Activated CD8-positive, alpha-beta T cell treated with anti-CD3 and anti-CD28 coated beads, Interleukin-2, amount 10 ng/mL, durations not matched to agents 7 days and 5 days (primary cell): ENCODE measurements around the gene TMEM80. TPM values are rescaled to one million over a fixed set of nuclear protein-coding genes. Genes with fewer than 3 reads are reported as not detected.
"Not testable (repeated sequence)": the region's sequence is repeated elsewhere in the genome, so short reads cannot be mapped to it uniquely, and the experiment has no call there.

ENCODE experiments used
- ATAC-seq: fragments of 150-1000 bp; cut with Tn5 transposase; one replicate; pipeline ENCODE4 v1.10.0; 2021; ENCODE audit warnings: moderate library complexity
- CTCF ChIA-PET: fragments of 350-600 bp; sonication (Branson Sonifier 250); formaldehyde crosslinking; loops from one replicate; lab custom pipeline; 2021; ENCODE audit warnings: antibody characterized with exemption; lab: Charles Lee
- POLR2A ChIA-PET: fragments of 350-600 bp; sonication (Branson Sonifier 250); formaldehyde crosslinking; loops from one replicate; lab custom pipeline; 2021; ENCODE audit warnings: antibody characterized with exemption; lab: Charles Lee
- DNase-seq: peaks from one replicate; pipeline ENCODE4 v3.0.0-alpha.2; 2020
- H3K27ac Mint-ChIP-seq: one replicate; pipeline ENCODE4 v1.8.0; 2021; ENCODE audit warnings: mild to moderate bottlenecking, mixed read lengths
- H3K27me3 Mint-ChIP-seq: one replicate; pipeline ENCODE4 v1.8.0; 2021; ENCODE audit warnings: low read depth, mixed read lengths
- H3K36me3 Mint-ChIP-seq: one replicate; pipeline ENCODE4 v1.8.0; 2021; ENCODE audit warnings: low read depth, mixed read lengths
- H3K4me1 Mint-ChIP-seq: one replicate; pipeline ENCODE4 v1.8.0; 2021; ENCODE audit warnings: low read depth, mixed read lengths
- H3K4me3 Mint-ChIP-seq: one replicate; pipeline ENCODE4 v1.8.0; 2021; ENCODE audit warnings: mild to moderate bottlenecking, mixed read lengths
- H3K9me3 Mint-ChIP-seq: one replicate; pipeline ENCODE4 v1.8.0; 2022; ENCODE audit warnings: mixed read lengths; ENCODE audit not compliant: insufficient read depth
- total RNA-seq, 2 experiments: library from RNA; stranded (reverse); gene quantifications; one replicate each; pipeline ENCODE4 v1.2.3, GENCODE V29; 2021

The TMEM80 gene
- 10 to 100 TPM; 27.1 to 29.8 TPM for total RNA-seq

- Mint-ChIP-seq H3K9me3 (no peaks in the 10 kb centered on the region), H3K36me3 (peaks cover 14% of the 10 kb centered on the region), H3K4me3 (peak within 1 kb of the TSS; percentile 89), H3K27ac (peak within 1 kb of the TSS; percentile 96), H3K4me1 (peaks cover 59% of the 10 kb centered on the region), H3K27me3 (no peaks in the 10 kb centered on the region)
- peak; percentile 99 for DNase-seq
- ChIA-PET POLR2A (interaction anchor here (0.6 to 3.4 kb wide), 11 partner anchors 13 to 488 kb away, joined by 3 to 24 read pairs (median 3); partner anchors contain the start of genes BET1L, IRF7, PHRF1 and RIC8A), CTCF (interaction anchor here (0.6 to 5.3 kb wide), 6 partner anchors 13 to 197 kb away, joined by 3 to 51 read pairs (median 6); no protein-coding TSS in a partner anchor)
- ATAC-seq: peak; percentile 81
These were observed at the start of gene TMEM80 for GRCh38 chr11:695538-696248. TMEM80 (plus strand) TSS chr11:695816; CDS start chr11:695828, 12 bp downstream.

GRCh38 chr11:646214-646613, 49.4 kb upstream of the TMEM80 start:
- Mint-ChIP-seq H3K36me3 (peaks cover 8% of the 10 kb centered on the region), H3K27ac (no peak overlapping the region), H3K9me3 (no peaks in the 10 kb centered on the region), H3K4me3 (no peak overlapping the region), H3K4me1 (peaks cover 2% of the 10 kb centered on the region), H3K27me3 (no peaks in the 10 kb centered on the region)
- ChIA-PET POLR2A (no interaction called here), CTCF (interaction anchor here (1.5 kb wide), 1 partner anchor 80 kb away, joined by 4 read pairs; no protein-coding TSS in a partner anchor)
- no peak for DNase-seq
- ATAC-seq: no peak

GRCh38 chr11:647672-648158, 47.9 kb upstream of the TMEM80 start:
- POLR2A ChIA-PET, CTCF ChIA-PET, H3K9me3 Mint-ChIP-seq, H3K4me1 Mint-ChIP-seq, ATAC-seq, H3K27me3 Mint-ChIP-seq, DNase-seq, H3K4me3 Mint-ChIP-seq, H3K27ac Mint-ChIP-seq: not testable (repeated sequence)
- peaks cover 12% of the 10 kb centered on the region for H3K36me3 Mint-ChIP-seq

GRCh38 chr11:650482-650881, 45.1 kb upstream of the TMEM80 start:
- CTCF ChIA-PET: no interaction called here
- H3K4me3 Mint-ChIP-seq: no peak overlapping the region
- POLR2A ChIA-PET: interaction anchor here (0.6 kb wide), 1 partner anchor 73 kb away, joined by 3 read pairs; no protein-coding TSS in a partner anchor

GRCh38 chr11:653136-653535, 42.5 kb upstream of the TMEM80 start:
- POLR2A ChIA-PET, ATAC-seq, H3K36me3 Mint-ChIP-seq, H3K4me3 Mint-ChIP-seq, CTCF ChIA-PET, H3K27ac Mint-ChIP-seq, H3K4me1 Mint-ChIP-seq, H3K27me3 Mint-ChIP-seq, DNase-seq, H3K9me3 Mint-ChIP-seq: not testable (repeated sequence)

More at GRCh38 chr11:650482-650881, 45.1 kb upstream of the TMEM80 start:
- H3K36me3 Mint-ChIP-seq: peaks cover 14% of the 10 kb centered on the region
- ATAC-seq (no peak), DNase-seq (no peak)
- H3K27me3 Mint-ChIP-seq: no peaks in the 10 kb centered on the region
- H3K9me3 Mint-ChIP-seq: no peaks in the 10 kb centered on the region
- H3K27ac Mint-ChIP-seq: no peak overlapping the region
- H3K4me1 Mint-ChIP-seq: peaks cover 2% of the 10 kb centered on the region

GRCh38 chr11:653837-654236, 41.8 kb upstream of the TMEM80 start:
- Mint-ChIP-seq H3K27me3 (no peaks in the 10 kb centered on the region), H3K4me1 (no peaks in the 10 kb centered on the region), H3K4me3 (no peak overlapping the region), H3K9me3 (no peaks in the 10 kb centered on the region), H3K27ac (no peak overlapping the region), H3K36me3 (peaks cover 9% of the 10 kb centered on the region)
- ChIA-PET POLR2A (no interaction called here), CTCF (no interaction called here)
- no peak for DNase-seq
- no peak for ATAC-seq

- H3K9me3 Mint-ChIP-seq, H3K4me1 Mint-ChIP-seq, POLR2A ChIA-PET, CTCF ChIA-PET, H3K27ac Mint-ChIP-seq, H3K4me3 Mint-ChIP-seq, H3K36me3 Mint-ChIP-seq, DNase-seq, H3K27me3 Mint-ChIP-seq, ATAC-seq: not testable (repeated sequence)
These were observed 41.2 kb upstream of the TMEM80 start for GRCh38 chr11:654444-654843.

- Mint-ChIP-seq H3K4me3 (no peak overlapping the region), H3K9me3 (no peaks in the 10 kb centered on the region), H3K4me1 (no peaks in the 10 kb centered on the region), H3K36me3 (peaks cover 6% of the 10 kb centered on the region), H3K27ac (no peak overlapping the region), H3K27me3 (no peaks in the 10 kb centered on the region)
- ChIA-PET CTCF (interaction anchor here (1.6 kb wide), 1 partner anchor 68 kb away, joined by 5 read pairs; no protein-coding TSS in a partner anchor), POLR2A (no interaction called here)
- no peak for ATAC-seq
- no peak for DNase-seq
These were observed 40.4 kb upstream of the TMEM80 start for GRCh38 chr11:655036-655726.

GRCh38 chr11:656426-656825, 39.2 kb upstream of the TMEM80 start:
- H3K4me3 Mint-ChIP-seq: no peak overlapping the region
- H3K27ac Mint-ChIP-seq: no peak overlapping the region
- ChIA-PET CTCF (interaction anchor here (1.6 kb wide), 1 partner anchor 66 kb away, joined by 5 read pairs; no protein-coding TSS in a partner anchor), POLR2A (no interaction called here)
- ATAC-seq (no peak), DNase-seq (no peak)
- H3K27me3 Mint-ChIP-seq: no peaks in the 10 kb centered on the region
- H3K9me3 Mint-ChIP-seq: no peaks in the 10 kb centered on the region
- H3K4me1 Mint-ChIP-seq: no peaks in the 10 kb centered on the region
- H3K36me3 Mint-ChIP-seq: peaks cover 4% of the 10 kb centered on the region

- POLR2A ChIA-PET: no interaction called here
- H3K27me3 Mint-ChIP-seq: no peaks in the 10 kb centered on the region
- CTCF ChIA-PET: interaction anchor here (1.6 kb wide), 1 partner anchor 66 kb away, joined by 5 read pairs; no protein-coding TSS in a partner anchor
- H3K36me3 Mint-ChIP-seq: peaks cover 4% of the 10 kb centered on the region
- ATAC-seq (no peak), DNase-seq (no peak)
- H3K4me1 Mint-ChIP-seq: no peaks in the 10 kb centered on the region
- H3K4me3 Mint-ChIP-seq: no peak overlapping the region
- no peak overlapping the region for H3K27ac Mint-ChIP-seq
- no peaks in the 10 kb centered on the region for H3K9me3 Mint-ChIP-seq
These were observed 38.8 kb upstream of the TMEM80 start for GRCh38 chr11:656866-657265.

GRCh38 chr11:657691-658126, 37.9 kb upstream of the TMEM80 start:
- CTCF ChIA-PET: no interaction called here
- Mint-ChIP-seq H3K9me3 (no peaks in the 10 kb centered on the region), H3K4me1 (peaks cover 3% of the 10 kb centered on the region), H3K4me3 (no peak overlapping the region), H3K27me3 (no peaks in the 10 kb centered on the region), H3K27ac (no peak overlapping the region), H3K36me3 (peaks cover 5% of the 10 kb centered on the region)
- ATAC-seq (no peak), DNase-seq (no peak)
- POLR2A ChIA-PET: no interaction called here
